ENCODE results near the gene PRDM10.
"Not testable (repeated sequence)": the region's sequence is repeated elsewhere in the genome, so short reads cannot be mapped to it uniquely, and the experiment has no call there.

PRDM10 gene

DNA sequence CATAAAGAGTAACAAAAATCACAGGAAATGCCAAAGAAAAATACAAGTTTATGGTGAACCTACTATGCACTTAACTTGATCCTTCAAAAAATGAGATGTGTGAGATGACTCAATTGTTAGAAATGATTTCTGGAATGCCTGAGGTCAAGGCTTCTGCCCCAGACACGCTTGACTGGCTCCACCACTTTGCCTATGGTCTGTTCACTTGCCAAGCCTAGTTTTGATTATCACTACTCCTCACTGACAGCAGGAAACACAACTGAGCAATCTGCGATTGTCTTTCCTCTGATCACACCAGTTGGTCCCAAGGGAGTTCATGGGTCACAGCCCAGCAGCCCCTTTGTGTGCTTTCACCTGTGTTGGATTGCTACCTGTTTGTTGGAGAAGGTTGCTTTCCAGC is 20.6 kb upstream of the PRDM10 start:
- peak; percentile 13 for DNase-seq
- no peaks in the 10 kb centered on the region for H3K36me3 Mint-ChIP-seq (ENCODE audit: low read depth)
- peaks cover 19% of the 10 kb centered on the region for H3K9me3 Mint-ChIP-seq
- H3K27ac Mint-ChIP-seq = peak overlapping the region; percentile 23
- H3K4me3 Mint-ChIP-seq = no peak overlapping the region
- H3K27me3 Mint-ChIP-seq (ENCODE audit: low read depth, poor library complexity) = peaks cover 2% of the 10 kb centered on the region
- TF ChIP-seq CTCF (IDR thresholded peaks at IDR 0.05) = no peak
- H3K4me1 Mint-ChIP-seq = peaks cover 17% of the 10 kb centered on the region

DNA sequence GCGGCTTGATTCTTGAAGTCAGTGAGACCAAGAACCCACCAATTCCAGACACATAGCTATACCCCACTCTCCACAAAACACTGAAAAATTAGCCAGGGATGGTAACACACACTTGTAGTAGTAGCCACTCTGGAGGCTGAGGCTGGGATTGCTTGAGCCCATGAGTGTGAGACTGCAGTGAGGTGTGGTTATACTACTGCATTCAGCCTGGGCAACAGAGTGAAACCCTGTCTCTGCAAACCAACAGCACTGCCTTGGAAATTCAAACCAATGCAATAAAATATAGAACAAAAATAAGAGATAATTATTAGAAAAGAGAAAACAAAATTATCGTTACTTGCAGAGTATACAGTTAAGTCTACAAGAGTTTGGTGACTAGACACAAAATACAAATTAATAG is 20.2 kb upstream of the PRDM10 start:
- Mint-ChIP-seq H3K27me3 (ENCODE audit: low read depth, poor library complexity) (peaks cover 2% of the 10 kb centered on the region), H3K9me3 (peaks cover 19% of the 10 kb centered on the region), H3K27ac (peak overlapping the region; percentile 93), H3K36me3 (ENCODE audit: low read depth) (no peaks in the 10 kb centered on the region), H3K4me3 (no peak overlapping the region), H3K4me1 (peaks cover 17% of the 10 kb centered on the region)
- no peak for DNase-seq
- TF ChIP-seq CTCF (IDR thresholded peaks at IDR 0.05) = no peak

DNA sequence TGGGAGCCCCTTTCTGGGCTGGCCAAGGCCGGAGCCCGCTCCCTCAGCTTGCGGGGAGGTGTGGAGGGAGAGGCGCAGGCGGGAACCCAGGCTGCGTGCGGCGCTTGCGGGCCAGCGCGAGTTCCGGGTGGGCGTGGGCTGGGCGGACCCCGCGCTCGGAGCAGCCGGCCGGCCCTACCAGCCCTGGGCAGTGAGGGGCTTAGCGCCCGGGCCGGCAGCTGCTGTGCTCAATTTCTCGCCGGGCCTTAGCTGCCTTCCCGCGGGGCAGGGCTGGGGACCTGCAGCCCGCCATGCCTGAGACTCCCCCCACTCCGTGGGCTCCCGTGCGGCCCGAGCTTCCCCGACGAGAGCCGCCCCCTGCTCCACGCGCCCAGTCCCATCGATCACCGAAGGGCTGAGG is 19.0 kb upstream of the PRDM10 start:
- not testable (repeated sequence) for H3K27ac Mint-ChIP-seq; H3K27me3 Mint-ChIP-seq (ENCODE audit: low read depth, poor library complexity); DNase-seq; H3K36me3 Mint-ChIP-seq (ENCODE audit: low read depth); H3K4me3 Mint-ChIP-seq
- peaks cover 19% of the 10 kb centered on the region for H3K9me3 Mint-ChIP-seq
- peaks cover 17% of the 10 kb centered on the region for H3K4me1 Mint-ChIP-seq

DNA sequence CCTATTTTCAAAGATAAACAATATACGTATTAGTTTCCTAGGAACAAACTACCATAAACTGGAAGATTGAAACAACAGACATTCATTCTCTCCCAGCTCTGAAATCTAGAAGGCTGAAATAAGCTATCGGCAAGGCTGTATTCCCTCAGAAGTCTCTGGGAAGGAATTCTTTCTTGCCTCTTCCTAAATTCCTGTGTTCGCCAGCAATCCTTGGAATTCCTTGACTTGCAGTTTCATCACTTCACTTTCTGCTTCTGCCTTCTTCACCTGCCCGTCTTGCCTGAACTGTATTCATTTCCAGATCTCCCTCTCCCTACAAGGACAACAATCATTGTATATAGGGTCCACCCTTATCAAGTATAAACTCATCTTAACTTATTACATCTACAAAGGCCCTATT is 17.7 kb upstream of the PRDM10 start:
- peaks cover 6% of the 10 kb centered on the region for H3K36me3 Mint-ChIP-seq (ENCODE audit: low read depth)
- peaks cover 29% of the 10 kb centered on the region for H3K9me3 Mint-ChIP-seq
- H3K4me3 Mint-ChIP-seq = no peak overlapping the region
- no peak overlapping the region for H3K27ac Mint-ChIP-seq
- no peaks in the 10 kb centered on the region for H3K27me3 Mint-ChIP-seq (ENCODE audit: low read depth, poor library complexity)
- H3K4me1 Mint-ChIP-seq = peaks cover 17% of the 10 kb centered on the region
- no peak for TF ChIP-seq CTCF (IDR thresholded peaks at IDR 0.05)
- DNase-seq = no peak

- not testable (repeated sequence) for H3K27me3 Mint-ChIP-seq (ENCODE audit: low read depth, poor library complexity); DNase-seq; H3K4me1 Mint-ChIP-seq; H3K27ac Mint-ChIP-seq; H3K36me3 Mint-ChIP-seq (ENCODE audit: low read depth); H3K4me3 Mint-ChIP-seq
- H3K9me3 Mint-ChIP-seq = peaks cover 17% of the 10 kb centered on the region
Measured at GRCh38 chr11:130015846-130016245, 13.2 kb upstream of the PRDM10 start.

DNA sequence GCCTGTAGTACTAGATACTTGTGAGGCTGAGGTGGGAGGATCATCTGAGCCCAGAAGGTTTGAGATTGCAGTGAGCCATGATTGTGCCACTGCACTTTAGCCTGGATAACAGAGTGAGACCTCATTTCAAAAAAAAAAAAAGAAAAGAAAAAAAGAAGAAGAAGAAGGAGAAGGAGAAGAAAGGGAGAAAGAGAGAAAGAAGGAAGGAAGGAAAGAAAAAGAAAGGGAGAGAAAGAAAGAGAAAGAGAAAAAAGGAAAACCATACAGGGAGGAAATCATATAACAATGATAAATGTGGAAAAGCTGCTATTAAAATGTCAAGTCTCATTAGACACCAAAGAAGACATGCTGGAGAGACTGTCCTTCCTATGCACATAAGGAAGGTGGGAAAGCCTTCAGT is 5.7 kb upstream of the PRDM10 start:
- TF ChIP-seq CTCF (IDR thresholded peaks at IDR 0.05) = no peak
- no peak overlapping the region for H3K27ac Mint-ChIP-seq
- H3K36me3 Mint-ChIP-seq (ENCODE audit: low read depth) = no peaks in the 10 kb centered on the region
- H3K9me3 Mint-ChIP-seq = peaks cover 25% of the 10 kb centered on the region
- H3K4me3 Mint-ChIP-seq = no peak overlapping the region
- peaks cover 7% of the 10 kb centered on the region for H3K4me1 Mint-ChIP-seq
- no peak for DNase-seq
- H3K27me3 Mint-ChIP-seq (ENCODE audit: low read depth, poor library complexity) = peaks cover 7% of the 10 kb centered on the region

- H3K4me3 Mint-ChIP-seq = no peak overlapping the region
- no peak overlapping the region for H3K27ac Mint-ChIP-seq
- H3K36me3 Mint-ChIP-seq (ENCODE audit: low read depth) = no peaks in the 10 kb centered on the region
- peaks cover 7% of the 10 kb centered on the region for H3K27me3 Mint-ChIP-seq (ENCODE audit: low read depth, poor library complexity)
- no peak for DNase-seq
- TF ChIP-seq CTCF (IDR thresholded peaks at IDR 0.05) = no peak
- H3K4me1 Mint-ChIP-seq = peaks cover 8% of the 10 kb centered on the region
- H3K9me3 Mint-ChIP-seq = peaks cover 25% of the 10 kb centered on the region
Measured at GRCh38 chr11:130006929-130007328, 4.3 kb upstream of the PRDM10 start.
